ENCODE data around the gene INPP5K. TPM values are rescaled to one million over a fixed set of nuclear protein-coding genes. Genes with fewer than 3 reads are reported as not detected.
"Not testable (repeated sequence)": the region's sequence is repeated elsewhere in the genome, so short reads cannot be mapped to it uniquely, and the experiment has no call there.

The INPP5K gene
- total and polyA plus RNA-seq, 12 donors: 11.1 to 91.6 (median 36.2) TPM

- TF ChIP-seq POLR2A (IDR thresholded peaks at IDR 0.05): no peak
- no peak for TF ChIP-seq CTCF (IDR thresholded peaks at IDR 0.05)
- no peak overlapping the region for H3K4me3 ChIP-seq
- peak overlapping the region in 3 of 5 donors; percentile 3 to 47 (median 7) for H3K27ac ChIP-seq
- 37 to 48% (median 45%) methylated on average over 5 of the region's 5 CpGs for WGBS, 4 donors
- DNase-seq: peak in 3 of 7 donors; percentile 46 to 66 (median 65)
- H3K9me3 ChIP-seq (replicated peaks in 1 of 3): no peaks in the 10 kb centered on the region
- no peaks in the 10 kb centered on the region for H3K27me3 ChIP-seq
- intact Hi-C loops (cut with DNase I): loop anchor here in 1 of 2 donors (10.0 kb wide), 1 partner anchor 88 kb away; no protein-coding TSS in a partner anchor
- no peaks in the 10 kb centered on the region for H3K36me3 ChIP-seq (replicated peaks in 1 of 2)
- peaks cover 24 to 40% of the 10 kb centered on the region in 2 donors for H3K4me1 ChIP-seq (replicated peaks in 1 of 2)
Measured at GRCh38 chr17:1452836-1453235, 63.6 kb downstream of the INPP5K start.

- peaks cover 24 to 34% of the 10 kb centered on the region in 2 donors for H3K4me1 ChIP-seq (replicated peaks in 1 of 2)
- H3K9me3 ChIP-seq (replicated peaks in 1 of 3); H3K36me3 ChIP-seq (replicated peaks in 1 of 2); H3K27me3 ChIP-seq; H3K27ac ChIP-seq; H3K4me3 ChIP-seq; DNase-seq: not testable (repeated sequence)
- WGBS, 4 donors: 92 to 96% (median 95%) methylated on average over 21 of the region's 21 CpGs
- intact Hi-C loops (cut with DNase I): loop anchor here in 1 of 2 donors (10.0 kb wide), 1 partner anchor 85 kb away; no protein-coding TSS in a partner anchor
Measured at GRCh38 chr17:1450261-1450660, 66.2 kb downstream of the INPP5K start.

GRCh38 chr17:1449412-1449967, 66.9 kb downstream of the INPP5K start:
- H3K4me1 ChIP-seq (replicated peaks in 1 of 2): peaks cover 19 to 27% of the 10 kb centered on the region in 2 donors
- no peaks in the 10 kb centered on the region for H3K27me3 ChIP-seq
- no peak overlapping the region for H3K27ac ChIP-seq
- DNase-seq: no peak
- H3K9me3 ChIP-seq (replicated peaks in 1 of 3): no peaks in the 10 kb centered on the region
- intact Hi-C loops (cut with DNase I): no loop called here
- no peaks in the 10 kb centered on the region for H3K36me3 ChIP-seq (replicated peaks in 1 of 2)
- WGBS, 4 donors: 86 to 94% (median 89%) methylated on average over 5 of the region's 5 CpGs
- H3K4me3 ChIP-seq: no peak overlapping the region
- TF ChIP-seq CTCF (IDR thresholded peaks at IDR 0.05) (no peak), POLR2A (IDR thresholded peaks at IDR 0.05) (no peak)

- Histone ChIP-seq H3K36me3 (replicated peaks in 1 of 2) (no peaks in the 10 kb centered on the region), H3K4me3 (no peak overlapping the region), H3K9me3 (replicated peaks in 1 of 3) (no peaks in the 10 kb centered on the region), H3K27ac (peak overlapping the region in 2 of 5 donors; percentile 44 to 49), H3K4me1 (replicated peaks in 1 of 2) (peaks cover 0 to 2% of the 10 kb centered on the region in 2 donors), H3K27me3 (no peaks in the 10 kb centered on the region)
- WGBS, 4 donors: 56 to 75% (median 66%) methylated on average over 7 of the region's 7 CpGs
- no peak for TF ChIP-seq CTCF (IDR thresholded peaks at IDR 0.05)
- no peak for TF ChIP-seq POLR2A (IDR thresholded peaks at IDR 0.05)
- DNase-seq: peak in 1 of 7 donors; percentile 16
- intact Hi-C loops (cut with DNase I): no loop called here
Measured at GRCh38 chr17:1447052-1447451, 69.4 kb downstream of the INPP5K start.

GRCh38 chr17:1446201-1446600, 70.2 kb downstream of the INPP5K start:
- Histone ChIP-seq H3K9me3 (replicated peaks in 1 of 3) (no peaks in the 10 kb centered on the region), H3K27me3 (no peaks in the 10 kb centered on the region), H3K36me3 (replicated peaks in 1 of 2) (no peaks in the 10 kb centered on the region), H3K4me3 (no peak overlapping the region), H3K27ac (no peak overlapping the region), H3K4me1 (replicated peaks in 1 of 2) (no peaks in the 10 kb centered on the region)
- no peak for TF ChIP-seq POLR2A (IDR thresholded peaks at IDR 0.05)
- no peak for TF ChIP-seq CTCF (IDR thresholded peaks at IDR 0.05)
- WGBS, 4 donors: 93 to 97% (median 97%) methylated on average over 12 of the region's 12 CpGs
- DNase-seq: no peak
- intact Hi-C loops (cut with DNase I): no loop called here

GRCh38 chr17:1445695-1446094, 70.7 kb downstream of the INPP5K start:
- H3K9me3 ChIP-seq (replicated peaks in 1 of 3); intact Hi-C loops (cut with DNase I); H3K36me3 ChIP-seq (replicated peaks in 1 of 2); H3K27me3 ChIP-seq; H3K4me1 ChIP-seq (replicated peaks in 1 of 2); H3K4me3 ChIP-seq; H3K27ac ChIP-seq; DNase-seq: not testable (repeated sequence)
- 77 to 91% (median 90%) methylated on average over 4 of the region's 4 CpGs for WGBS, 4 donors
